Measurements from ENCODE around the gene TACSTD2.

DNA sequence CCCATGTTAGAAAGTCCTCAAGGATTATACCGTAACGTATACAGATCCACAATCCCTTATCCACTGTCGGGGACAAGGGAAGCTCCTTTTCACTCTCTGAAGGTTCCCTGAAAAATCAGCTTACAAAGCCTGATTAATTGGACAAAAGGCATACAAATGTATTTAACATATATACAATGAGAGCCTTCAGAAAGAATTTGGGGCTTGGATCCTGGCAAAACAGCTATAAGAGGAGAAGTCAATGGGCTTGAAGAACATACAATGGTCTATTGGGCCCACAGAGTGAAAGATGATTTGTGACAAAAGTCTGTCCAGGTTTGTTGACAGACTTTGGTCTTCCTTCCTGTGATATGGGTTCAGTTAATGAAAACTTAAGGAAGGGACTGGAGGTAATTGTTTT lies 10.7 kb downstream of the TACSTD2 start:
- TF ChIP-seq EZH2 (IDR thresholded peaks at IDR 0.05; ENCODE audit: borderline replicate concordance, insufficient read depth, low read length, poor library complexity, severe bottlenecking) (no peak), MXI1 (conservative IDR thresholded peaks at IDR 0.05; ENCODE audit: poor library complexity, severe bottlenecking) (no peak), POLR2AphosphoS5 (IDR thresholded peaks at IDR 0.05) (no peak)
- TF ChIP-seq, protein P1, sequence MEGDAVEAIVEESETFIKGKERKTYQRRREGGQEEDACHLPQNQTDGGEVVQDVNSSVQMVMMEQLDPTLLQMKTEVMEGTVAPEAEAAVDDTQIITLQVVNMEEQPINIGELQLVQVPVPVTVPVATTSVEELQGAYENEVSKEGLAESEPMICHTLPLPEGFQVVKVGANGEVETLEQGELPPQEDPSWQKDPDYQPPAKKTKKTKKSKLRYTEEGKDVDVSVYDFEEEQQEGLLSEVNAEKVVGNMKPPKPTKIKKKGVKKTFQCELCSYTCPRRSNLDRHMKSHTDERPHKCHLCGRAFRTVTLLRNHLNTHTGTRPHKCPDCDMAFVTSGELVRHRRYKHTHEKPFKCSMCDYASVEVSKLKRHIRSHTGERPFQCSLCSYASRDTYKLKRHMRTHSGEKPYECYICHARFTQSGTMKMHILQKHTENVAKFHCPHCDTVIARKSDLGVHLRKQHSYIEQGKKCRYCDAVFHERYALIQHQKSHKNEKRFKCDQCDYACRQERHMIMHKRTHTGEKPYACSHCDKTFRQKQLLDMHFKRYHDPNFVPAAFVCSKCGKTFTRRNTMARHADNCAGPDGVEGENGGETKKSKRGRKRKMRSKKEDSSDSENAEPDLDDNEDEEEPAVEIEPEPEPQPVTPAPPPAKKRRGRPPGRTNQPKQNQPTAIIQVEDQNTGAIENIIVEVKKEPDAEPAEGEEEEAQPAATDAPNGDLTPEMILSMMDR (IDR thresholded peaks at IDR 0.05; ENCODE audit: poor library complexity, severe bottlenecking) = no peak
